Tibial artery (tissue), 4 donors: ENCODE data around the gene CELA3B.

Source experiments
- DNase-seq, 2 donors: peaks; one replicate each; pipeline ENCODE4 v3.0.0-alpha.2; 2019
- H3K27ac ChIP-seq, 2 donors: fragments of 200-600 bp; sonication (generic) in 1 of 2; 1 replicate in 1 of 2; 2 replicates in 1 of 2; pipeline ENCODE4 v1.5.1; 2018 to 2019; ENCODE audit warnings: mild to moderate bottlenecking in 1 of 2
- H3K27me3 ChIP-seq, 2 donors: fragments of 200-600 bp; sonication (generic) in 1 of 2; one replicate each; pipeline versions ENCODE4 v1.5.1 to v1.6.0; 2016 to 2019
- H3K36me3 ChIP-seq, 3 donors: fragments of 200-600 bp; sonication (generic) in 2 of 3; one replicate each; pipeline ENCODE4 v1.5.1; 2016 to 2019; ENCODE audit warnings: mild to moderate bottlenecking in 2 of 3
- H3K4me1 ChIP-seq, 4 donors: fragments of 200-600 bp; sonication (generic) in 2 of 4; 1 replicate in 3 of 4; 2 replicates in 1 of 4; pipeline ENCODE4 v1.5.1; 2016 to 2019
- H3K4me3 ChIP-seq, 2 donors: fragments of 200-600 bp; sonication (generic) in 1 of 2; 1 replicate in 1 of 2; 2 replicates in 1 of 2; pipeline ENCODE4 v1.5.1; 2018 to 2019; ENCODE audit warnings: mild to moderate bottlenecking in 2 of 2
- H3K9me3 ChIP-seq, 3 donors: fragments of 200-600 bp; sonication (generic) in 1 of 3; one replicate each; pipeline ENCODE4 v1.5.1; 2016 to 2019
- CTCF ChIP-seq, 2 experiments: fragments of 200-600 bp in 1 of 2; fragments of 450-650 bp in 1 of 2; IDR thresholded peaks; one replicate each; pipeline ENCODE4 v1.5.1; 2017 to 2019; ENCODE audit warnings: antibody characterized with exemption in 2 of 2, mild to moderate bottlenecking in 1 of 2, moderate library complexity in 1 of 2
- intact Hi-C: fragments of 100-400 bp; cut with DNase I; formaldehyde crosslinking; loops from one replicate; pipeline ENCODE4 v1.15.0; 2023; ENCODE audit warnings: low total_unique reads

Gene CELA3B

GRCh38 chr1:22037520-22037919 is 60.7 kb downstream of the CELA3B start:
- no peaks in the 10 kb centered on the region for H3K9me3 ChIP-seq
- DNase-seq = no peak
- H3K27ac ChIP-seq = no peak overlapping the region
- intact Hi-C loops = no loop called here
- no peaks in the 10 kb centered on the region for H3K4me1 ChIP-seq
- no peaks in the 10 kb centered on the region for H3K36me3 ChIP-seq
- no peak for TF ChIP-seq CTCF (IDR thresholded peaks at IDR 0.05)
- H3K4me3 ChIP-seq = no peak overlapping the region
- no peaks in the 10 kb centered on the region for H3K27me3 ChIP-seq

GRCh38 chr1:22038036-22038435 is 61.2 kb downstream of the CELA3B start:
- TF ChIP-seq CTCF (IDR thresholded peaks at IDR 0.05) = no peak
- Histone ChIP-seq H3K27ac (no peak overlapping the region), H3K27me3 (peaks cover 0 to 2% of the 10 kb centered on the region in 2 donors), H3K36me3 (no peaks in the 10 kb centered on the region), H3K9me3 (no peaks in the 10 kb centered on the region), H3K4me3 (no peak overlapping the region), H3K4me1 (no peaks in the 10 kb centered on the region)
- intact Hi-C loops = no loop called here
- DNase-seq = no peak
